HG03045 (cell line): ENCODE measurements around the gene CDK14.

Experiments used
- ATAC-seq: cut with Tn5 transposase; IDR thresholded peaks from one replicate; pipeline ENCODE4 v1.9.1; 2021; ENCODE audit warnings: mild to moderate bottlenecking, moderate library complexity; ENCODE audit not compliant: unreplicated experiment

The CDK14 gene

GRCh38 chr7:91180746-91181145 lies 584.6 kb downstream of the CDK14 start:
- no peak for ATAC-seq

- ATAC-seq, result no peak
Observed at GRCh38 chr7:91181949-91182348, 585.8 kb downstream of the CDK14 start.

GRCh38 chr7:91182819-91183764 lies 587.0 kb downstream of the CDK14 start:
- no peak for ATAC-seq

GRCh38 chr7:91185771-91186170 lies 589.6 kb downstream of the CDK14 start:
- no peak for ATAC-seq

- ATAC-seq, result no peak
Observed at GRCh38 chr7:91187061-91187460, 590.9 kb downstream of the CDK14 start.

GRCh38 chr7:91191771-91192170 lies 595.6 kb downstream of the CDK14 start:
- no peak for ATAC-seq

- no peak for ATAC-seq
Observed at GRCh38 chr7:91193141-91193540, 597.0 kb downstream of the CDK14 start.

- no peak for ATAC-seq
Observed at GRCh38 chr7:91194841-91195240, 598.7 kb downstream of the CDK14 start.

- ATAC-seq, result no peak
Observed at GRCh38 chr7:91196058-91196457, 599.9 kb downstream of the CDK14 start.

GRCh38 chr7:91198371-91198770 lies 602.2 kb downstream of the CDK14 start:
- no peak for ATAC-seq

GRCh38 chr7:91199601-91200000 lies 603.5 kb downstream of the CDK14 start:
- no peak for ATAC-seq

- ATAC-seq, result no peak
Observed at GRCh38 chr7:91201442-91202113, 605.5 kb downstream of the CDK14 start.

GRCh38 chr7:91206361-91206960 lies 610.3 kb downstream of the CDK14 start:
- ATAC-seq, result no peak

- ATAC-seq, result no peak
Observed at GRCh38 chr7:91212582-91212981, 616.5 kb downstream of the CDK14 start.

GRCh38 chr7:91226411-91226810 lies 630.3 kb downstream of the CDK14 start:
- ATAC-seq, result no peak

GRCh38 chr7:91228327-91228726 lies 632.2 kb downstream of the CDK14 start:
- ATAC-seq, result no peak

GRCh38 chr7:91228927-91229558 lies 632.9 kb downstream of the CDK14 start:
- ATAC-seq, result no peak

GRCh38 chr7:91230100-91230499 lies 634.0 kb downstream of the CDK14 start:
- ATAC-seq, result no peak

GRCh38 chr7:91230503-91230902 lies 634.4 kb downstream of the CDK14 start:
- ATAC-seq, result no peak

- no peak for ATAC-seq
Observed at GRCh38 chr7:91233212-91233611, 637.1 kb downstream of the CDK14 start.

- no peak for ATAC-seq
Observed at GRCh38 chr7:91235211-91235832, 639.2 kb downstream of the CDK14 start.
